K562 (cell line): ENCODE measurements around the gene STAB1.

Experiments
- CTCFL ChIP-seq: IDR thresholded peaks from 2 replicates; pipeline ENCODE4 v1.6.1; 2011; ENCODE audit warnings: borderline replicate concordance, low read depth, mild to moderate bottlenecking, moderate library complexity, low read length; ENCODE audit not compliant: insufficient read depth, poor library complexity, severe bottlenecking
- ETV5 ChIP-seq: sonication (generic); formaldehyde crosslinking; IDR thresholded peaks from 2 replicates; pipeline ENCODE4 v1.4.0; 2020; ENCODE audit warnings: low read depth, mild to moderate bottlenecking, missing genetic modification reagents
- TCF7 ChIP-seq: sonication (generic); IDR thresholded peaks from 2 replicates; pipeline ENCODE4 v1.6.1; 2016; ENCODE audit warnings: antibody characterized with exemption, borderline replicate concordance
- THRA ChIP-seq: fragments of 450-650 bp; IDR thresholded peaks from 2 replicates; pipeline ENCODE4 v1.6.1; 2017; ENCODE audit warnings: mild to moderate bottlenecking, moderate library complexity
- ZBTB40 ChIP-seq, 2 experiments: fragments of 450-650 bp in 1 of 2; sonication (generic) in 1 of 2; formaldehyde crosslinking in 1 of 2; IDR thresholded peaks; 2 replicates each; pipeline versions ENCODE4 v1.7.1 to v1.9.0; 2016 to 2022; ENCODE audit warnings: inconsistent platforms in 1 of 2, mild to moderate bottlenecking in 1 of 2, missing genetic modification reagents in 1 of 2

GRCh38 chr3:52572221-52572620 lies 77.1 kb downstream of the STAB1 start:
- TF ChIP-seq THRA: no peak
- TF ChIP-seq ZBTB40 (IDR thresholded peaks at IDR 0.05): no peak
- TF ChIP-seq ZBTB40 (CRISPR knock-in tag; IDR thresholded peaks at IDR 0.05): no peak
- no peak for TF ChIP-seq TCF7
- TF ChIP-seq CTCFL: no peak
- no peak for TF ChIP-seq ETV5 (CRISPR knock-in tag)
